Tongue (tissue), 2 donors: Measurements from ENCODE around the gene CHRM2. TPM values are rescaled to one million over a fixed set of nuclear protein-coding genes. Genes with fewer than 3 reads are reported as not detected.

Experiments
- DNase-seq: peaks from one replicate; pipeline ENCODE4 v3.0.0-alpha.2; 2015
- total RNA-seq: library from RNA; depleted of rRNA; stranded (reverse); fragments of >200 nt; gene quantifications from one replicate; pipeline ENCODE4 v1.2.3, GENCODE V29; 2014

Gene CHRM2
- total RNA-seq, 1 donor from 2014 or later: 1.0 TPM

GRCh38 chr7:136894789-136895188 is 26.3 kb downstream of the CHRM2 start:
- DNase-seq: no peak

- DNase-seq: no peak
These were observed 29.2 kb downstream of the CHRM2 start for GRCh38 chr7:136897676-136898075.

DNA sequence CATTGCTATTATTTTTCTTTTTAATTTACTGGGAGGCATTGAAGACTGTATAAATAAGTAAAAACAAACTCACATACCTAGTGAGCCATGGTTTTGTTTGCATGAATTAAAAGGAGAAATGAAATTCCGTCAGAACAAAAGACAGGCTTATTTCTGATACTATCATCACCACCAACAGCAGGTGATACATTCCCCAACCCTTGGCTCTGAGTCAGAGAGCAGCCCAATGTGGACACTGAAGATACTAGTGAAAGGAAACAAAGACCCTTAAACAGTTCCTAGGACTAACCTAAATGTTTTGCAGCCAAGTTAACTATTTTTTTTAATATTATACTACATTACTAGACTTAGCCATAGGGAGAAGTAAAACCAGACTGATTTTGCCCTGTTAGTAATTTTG is 31.6 kb downstream of the CHRM2 start:
- DNase-seq: peak; percentile 2

DNA sequence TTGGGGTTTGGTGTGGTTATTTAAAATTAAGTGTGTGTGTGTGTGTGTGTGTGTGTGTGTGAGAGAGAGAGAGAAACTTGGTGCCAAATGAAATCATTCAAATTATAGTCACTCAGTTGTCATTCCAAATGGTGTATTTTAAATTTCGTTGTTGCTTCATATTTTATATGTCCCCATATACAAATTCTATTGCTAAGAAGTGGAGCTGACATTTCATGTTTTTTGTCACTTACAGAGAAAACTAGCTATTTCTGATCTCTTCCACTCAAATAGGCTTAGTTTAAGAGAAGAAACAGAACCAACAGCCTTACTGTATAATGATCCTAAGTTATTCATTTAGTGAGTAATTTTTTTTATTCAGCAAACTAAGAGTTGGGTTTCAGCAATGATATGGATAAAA is 42.3 kb downstream of the CHRM2 start:
- DNase-seq: no peak

DNA sequence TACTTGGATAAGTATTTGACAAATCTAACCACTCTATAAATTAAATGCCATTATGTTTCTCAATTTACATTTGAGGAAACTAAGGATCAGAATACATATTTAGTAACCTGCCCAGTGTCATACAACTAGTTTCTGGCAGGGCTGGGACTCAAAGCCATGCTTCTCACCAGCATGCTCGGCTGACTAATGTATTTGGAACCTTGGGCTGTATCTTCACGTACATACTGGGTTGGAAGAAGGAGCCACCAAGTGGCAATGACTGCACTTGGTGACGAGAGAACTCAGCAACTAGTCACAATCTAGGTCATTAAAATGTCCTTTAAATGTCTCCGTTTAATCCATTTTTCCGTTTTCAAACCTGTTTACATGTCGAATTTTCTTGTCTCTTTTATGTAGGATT is 42.9 kb downstream of the CHRM2 start:
- DNase-seq: no peak

DNA sequence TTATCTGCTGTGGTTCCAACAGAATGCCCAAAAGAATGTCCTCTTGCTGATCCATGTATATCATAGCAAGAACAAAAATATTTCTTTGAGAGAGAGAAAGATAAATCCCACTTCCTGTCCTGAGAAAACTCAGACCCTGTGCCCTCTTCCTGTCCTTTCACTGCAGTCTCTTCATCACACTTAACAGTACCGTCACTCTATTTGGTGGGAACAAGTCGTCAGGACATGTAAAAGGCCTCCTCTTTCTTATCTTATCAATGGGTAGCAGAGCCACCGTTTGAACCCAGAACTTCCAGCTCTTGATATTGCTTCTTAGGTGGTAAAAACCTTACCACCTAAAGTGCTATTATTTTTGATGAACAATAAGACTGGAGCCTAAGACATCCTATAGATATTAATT is 43.9 kb downstream of the CHRM2 start:
- DNase-seq: no peak

GRCh38 chr7:136914016-136914415 is 45.6 kb downstream of the CHRM2 start:
- no peak for DNase-seq

DNA sequence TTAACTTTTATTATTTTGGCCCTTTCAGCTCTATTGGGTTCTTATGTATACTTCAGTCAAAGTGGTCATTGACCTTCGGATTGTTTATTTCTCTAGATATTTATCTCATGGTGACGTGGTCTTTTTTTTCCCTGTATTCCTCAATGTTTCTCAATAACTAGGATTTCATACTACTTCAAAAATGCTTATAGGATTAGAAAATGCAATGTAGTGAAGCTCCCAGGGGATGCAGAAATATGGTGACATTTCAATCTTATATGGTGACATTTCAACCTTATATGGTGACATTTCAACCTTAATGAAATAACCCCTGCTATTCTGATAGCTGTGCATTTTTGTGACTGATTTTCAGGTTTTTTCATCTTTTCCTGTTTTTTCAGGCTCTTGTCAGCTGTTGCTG is 51.4 kb downstream of the CHRM2 start:
- no peak for DNase-seq

GRCh38 chr7:136923111-136923667 is 54.7 kb downstream of the CHRM2 start:
- DNase-seq: no peak

DNA sequence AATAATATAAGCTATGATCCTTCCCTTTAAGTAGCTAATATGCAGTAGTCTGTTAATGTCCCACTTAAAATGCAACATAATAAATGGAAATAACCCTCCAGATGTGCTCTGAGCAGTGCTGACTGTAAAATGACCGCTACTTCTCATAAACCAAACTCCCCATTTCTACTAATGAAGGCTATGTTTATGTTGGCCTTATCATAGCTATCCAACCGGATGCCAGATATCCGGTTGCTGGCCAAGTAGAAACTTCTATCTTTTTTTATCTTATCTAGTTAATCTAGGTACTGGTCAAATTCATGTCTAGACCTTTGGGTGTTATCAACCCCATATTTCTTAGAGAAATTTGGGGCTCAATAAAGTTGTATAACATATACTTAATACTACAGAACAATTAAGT is 56.6 kb downstream of the CHRM2 start:
- DNase-seq: no peak

DNA sequence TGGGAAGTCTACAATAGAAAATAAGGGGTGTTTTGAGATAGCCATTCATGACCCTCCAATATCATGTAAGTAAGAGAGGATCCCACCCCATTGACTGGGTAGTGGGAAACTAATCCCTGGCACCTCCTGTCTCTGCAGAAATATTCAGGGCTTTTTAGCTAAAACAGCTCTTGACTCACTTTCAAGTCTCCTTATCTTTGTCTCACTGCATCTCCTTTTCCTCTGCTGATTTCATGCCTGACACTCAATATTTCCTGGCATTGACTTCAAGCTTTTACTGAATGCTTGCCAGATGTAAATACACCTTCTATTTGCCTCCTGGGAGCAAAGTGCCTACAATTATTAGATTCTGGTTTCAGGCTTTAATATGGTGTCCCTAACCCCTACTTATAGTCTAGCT is 57.1 kb downstream of the CHRM2 start:
- no peak for DNase-seq

- no peak for DNase-seq
These were observed 62.9 kb downstream of the CHRM2 start for GRCh38 chr7:136931169-136931867.

DNA sequence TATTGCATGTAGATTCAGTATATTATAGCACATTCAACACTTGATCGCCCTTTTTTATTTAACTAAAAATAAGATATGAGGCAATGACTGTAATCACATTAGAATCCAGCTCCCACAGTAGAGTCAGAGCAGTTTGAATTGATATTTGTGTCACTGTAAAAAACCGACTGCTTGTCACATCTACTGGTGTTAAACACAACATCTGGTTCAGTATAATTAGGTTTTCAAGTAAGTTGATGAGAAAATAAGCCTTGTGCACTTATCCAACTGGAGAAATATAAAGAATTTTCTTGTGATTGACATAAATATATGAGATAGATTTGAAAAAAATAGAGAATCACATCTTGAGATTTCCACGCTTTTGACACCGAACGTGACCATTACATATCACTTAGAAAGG is 69.0 kb downstream of the CHRM2 start:
- DNase-seq: no peak

DNA sequence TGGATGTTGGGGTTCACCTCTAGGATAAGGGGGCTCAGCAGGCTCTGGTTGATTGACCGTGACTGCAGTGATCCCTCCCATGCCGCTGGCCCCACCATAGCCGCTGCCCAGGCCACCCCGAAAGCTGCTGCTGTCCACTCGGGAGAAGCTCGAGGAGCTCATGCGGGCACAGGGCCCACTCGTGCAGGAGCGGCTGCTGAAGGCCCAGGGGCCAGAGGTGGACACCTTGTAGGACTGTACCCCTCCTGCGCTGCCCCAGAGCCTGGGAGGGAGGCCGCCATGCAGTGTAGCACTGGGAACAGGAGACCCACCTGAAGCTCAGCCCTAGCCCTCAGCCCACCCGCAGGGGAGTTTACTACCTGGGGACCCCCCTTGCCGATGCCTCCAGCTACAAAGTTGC is 70.0 kb downstream of the CHRM2 start:
- DNase-seq: no peak

- DNase-seq: no peak
These were observed 71.7 kb downstream of the CHRM2 start for GRCh38 chr7:136940122-136940521.

GRCh38 chr7:136940917-136941316 is 72.5 kb downstream of the CHRM2 start:
- DNase-seq: no peak

GRCh38 chr7:136941816-136942215 is 73.4 kb downstream of the CHRM2 start:
- no peak for DNase-seq

DNA sequence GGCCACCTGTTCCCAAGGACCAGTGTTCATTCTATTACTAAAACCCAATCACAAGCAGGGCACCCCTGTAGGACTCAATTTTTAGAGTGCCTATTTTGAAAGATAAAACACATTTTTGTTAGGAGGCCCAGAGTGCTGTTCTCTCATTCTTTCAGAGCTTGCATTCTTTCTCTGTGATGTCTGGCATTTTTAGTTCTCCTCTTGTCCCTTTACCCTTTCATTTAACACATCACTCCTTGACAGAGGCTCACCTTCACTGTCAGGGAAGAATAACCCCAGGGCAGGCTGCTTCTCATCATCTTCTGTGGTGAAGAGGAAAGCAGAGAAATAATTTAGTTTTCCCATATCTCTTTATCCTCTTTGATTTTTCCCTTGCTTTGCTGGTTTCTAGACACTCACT is 73.9 kb downstream of the CHRM2 start:
- DNase-seq: no peak

DNA sequence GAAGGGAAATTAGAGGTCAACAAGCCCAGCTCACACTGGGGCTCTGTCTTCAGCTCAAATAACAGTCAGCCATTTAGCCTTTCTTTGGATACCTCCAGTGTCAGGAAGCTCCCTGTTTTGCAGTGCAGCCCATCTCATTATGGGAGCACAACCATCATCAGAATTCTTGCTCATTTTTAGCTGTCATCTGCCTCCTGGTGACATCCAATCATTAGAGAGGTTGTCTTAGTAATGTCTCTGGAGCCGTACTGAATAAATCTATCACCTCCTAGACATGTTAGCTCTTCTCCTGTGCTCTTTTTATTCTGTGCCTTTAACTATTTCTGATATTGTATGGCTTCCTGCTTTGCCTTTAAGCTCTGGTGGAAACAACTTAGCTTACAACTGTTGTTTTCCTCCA is 74.5 kb downstream of the CHRM2 start:
- no peak for DNase-seq

GRCh38 chr7:136947347-136947746 is 78.9 kb downstream of the CHRM2 start:
- no peak for DNase-seq

GRCh38 chr7:136950331-136950730 is 81.9 kb downstream of the CHRM2 start:
- DNase-seq: no peak

GRCh38 chr7:136953386-136953785 is 84.9 kb downstream of the CHRM2 start:
- no peak for DNase-seq

DNA sequence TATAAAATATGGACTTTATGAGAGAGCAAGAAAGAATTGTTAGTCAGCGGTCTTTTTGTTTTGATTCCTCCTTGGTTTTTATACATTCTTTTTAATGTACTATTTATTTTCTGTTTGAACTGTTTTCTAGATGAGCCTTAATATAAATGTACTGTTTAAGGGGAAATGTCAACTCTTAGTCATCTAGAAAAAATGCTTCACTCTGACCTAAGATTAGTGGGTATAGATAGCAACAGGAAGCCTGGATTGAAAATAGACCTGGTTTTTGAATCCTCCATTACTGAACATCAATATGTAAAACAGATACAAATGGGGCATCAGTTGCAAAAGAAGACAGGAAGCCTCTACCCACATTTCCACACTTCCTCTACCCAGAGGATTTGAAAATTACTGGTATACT is 87.8 kb downstream of the CHRM2 start:
- no peak for DNase-seq

DNA sequence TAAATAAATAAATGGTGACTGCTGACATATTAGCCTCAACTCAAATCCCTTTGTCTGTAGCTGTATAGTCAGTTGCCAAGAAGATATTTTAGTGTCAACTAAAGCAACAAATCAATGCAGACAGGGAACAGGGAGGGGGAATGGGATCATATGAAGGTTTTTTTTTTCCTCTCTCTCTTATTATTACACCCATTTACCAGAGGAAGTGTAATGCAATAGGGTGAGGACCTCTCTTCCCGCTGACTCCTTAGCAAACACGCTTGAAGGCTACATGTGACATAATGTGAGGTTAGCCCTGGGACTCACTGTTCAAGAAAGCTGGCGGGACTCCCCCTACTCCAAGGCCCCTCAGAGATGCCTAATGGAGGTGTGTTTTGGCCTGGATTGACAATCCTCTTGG is 88.2 kb downstream of the CHRM2 start:
- DNase-seq: no peak

- no peak for DNase-seq
These were observed 88.9 kb downstream of the CHRM2 start for GRCh38 chr7:136957391-136957790.
